GM18499 (cell line): Measurements from ENCODE around the gene NCKAP1.
A peak's percentile ranks its signal among the peaks of the same experiment; 100 is the strongest.
"Not testable (repeated sequence)": the region's sequence is repeated elsewhere in the genome, so short reads cannot be mapped to it uniquely, and the experiment has no call there.

Experiments
- ATAC-seq: cut with Tn5 transposase; IDR thresholded peaks from one replicate; pipeline ENCODE4 v1.9.1; 2021; ENCODE audit warnings: moderate number of reproducible peaks; ENCODE audit not compliant: insufficient read depth, unreplicated experiment

NCKAP1 gene

DNA sequence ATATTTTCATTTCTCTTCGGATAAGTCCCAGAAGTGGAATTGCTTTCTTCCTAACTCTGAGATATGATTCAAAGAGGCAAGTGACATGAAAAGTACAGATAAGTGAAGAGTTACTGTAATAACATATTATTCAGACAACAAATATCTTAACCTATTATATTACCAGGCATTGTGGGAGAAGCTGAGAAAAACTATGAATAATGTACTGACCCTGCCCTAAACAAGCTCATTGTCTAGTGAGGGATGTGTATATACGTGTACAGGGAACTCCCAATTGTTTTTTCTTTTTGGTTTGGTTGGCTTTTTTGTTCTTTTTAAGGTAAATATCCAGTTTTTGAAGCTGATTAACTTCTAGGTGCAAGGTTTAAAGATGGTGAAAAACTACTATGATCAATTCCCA, 26.5 kb downstream of the NCKAP1 start:
- ATAC-seq = no peak

DNA sequence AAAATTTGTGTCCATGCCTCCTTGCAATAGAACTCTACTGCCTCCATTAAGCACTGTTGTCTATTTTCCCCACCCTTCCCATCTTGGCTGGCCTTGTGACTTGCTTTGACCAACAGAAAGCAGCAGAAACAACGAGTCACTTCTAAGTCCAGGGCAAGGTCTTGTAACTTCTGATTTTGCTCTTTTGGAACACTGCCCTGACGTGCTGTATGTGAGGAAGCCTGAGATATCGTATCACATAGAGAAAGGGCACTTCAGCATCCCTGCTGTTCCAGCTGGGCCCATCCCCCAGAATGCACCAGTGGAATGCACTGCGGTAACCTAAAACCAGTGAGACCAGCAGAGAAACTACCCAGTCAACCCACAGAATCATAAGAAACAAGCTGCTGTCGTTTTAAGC, 28.1 kb downstream of the NCKAP1 start:
- ATAC-seq = no peak

- ATAC-seq = no peak
These were observed 28.9 kb downstream of the NCKAP1 start for GRCh38 chr2:183009249-183009899.

- ATAC-seq = no peak
These were observed 36.3 kb downstream of the NCKAP1 start for GRCh38 chr2:183001948-183002347.

GRCh38 chr2:183000846-183001245, 37.4 kb downstream of the NCKAP1 start:
- ATAC-seq = no peak

DNA sequence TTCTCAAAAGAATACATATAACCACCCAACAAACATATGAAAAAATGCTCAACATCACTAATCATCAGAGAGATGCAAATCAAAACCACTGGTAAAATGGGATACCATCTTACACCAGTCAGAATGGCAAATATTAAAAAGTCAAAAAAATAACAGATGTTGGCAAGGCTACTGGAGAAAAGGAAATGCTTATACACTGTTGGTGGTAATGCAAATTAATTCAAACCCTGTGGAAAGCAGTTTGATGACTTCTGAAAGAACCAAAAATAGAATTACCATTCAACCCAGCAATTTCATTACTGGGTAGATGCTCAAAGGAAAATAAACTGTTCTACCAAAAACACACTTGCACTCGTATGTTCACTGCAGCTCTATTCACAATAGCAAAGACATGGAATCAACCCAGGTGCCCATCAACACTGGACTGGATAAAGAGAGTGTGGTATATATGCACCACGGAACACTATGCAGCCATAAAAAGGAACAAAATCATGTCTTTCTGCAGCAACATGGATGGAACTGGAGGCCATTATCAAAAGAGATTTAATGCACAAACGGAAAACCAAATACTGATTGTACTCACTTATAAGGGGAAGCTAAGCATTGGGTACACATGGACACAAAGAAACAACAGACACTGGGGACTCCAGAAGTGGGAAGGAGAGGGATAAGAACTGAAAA, 38.8 kb downstream of the NCKAP1 start:
- ATAC-seq = no peak

DNA sequence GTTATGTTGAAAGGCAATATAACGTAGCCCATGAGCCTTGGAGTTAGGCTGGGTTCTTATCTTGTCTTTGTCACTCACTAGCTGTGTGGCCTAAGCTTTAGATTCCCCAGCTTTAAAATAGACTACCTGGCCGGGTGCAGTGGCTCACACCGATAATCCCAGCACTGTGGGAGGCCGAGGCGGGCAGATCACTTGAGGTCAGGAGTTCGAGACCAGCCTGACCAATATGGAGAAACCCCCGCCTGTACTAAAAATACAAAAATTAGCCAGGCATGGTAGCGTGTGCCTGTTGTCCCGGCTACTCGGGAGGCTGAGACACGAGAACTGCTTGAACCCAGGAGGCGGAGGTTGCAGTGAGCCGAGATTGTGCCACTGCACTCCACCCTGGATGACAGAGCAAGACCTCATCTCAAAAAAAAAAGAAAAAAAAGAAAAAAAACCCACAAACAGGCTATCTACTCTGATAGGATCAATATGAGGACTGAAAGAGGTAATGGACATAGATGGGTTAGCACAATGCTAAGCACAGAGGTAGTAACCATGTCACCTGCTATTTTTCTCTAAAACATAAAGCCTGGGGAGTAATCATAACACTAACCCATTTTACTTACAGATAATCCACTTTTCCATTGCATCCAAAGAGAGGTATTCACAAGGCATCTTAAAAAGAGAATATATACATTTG, 43.9 kb downstream of the NCKAP1 start:
- ATAC-seq = no peak

DNA sequence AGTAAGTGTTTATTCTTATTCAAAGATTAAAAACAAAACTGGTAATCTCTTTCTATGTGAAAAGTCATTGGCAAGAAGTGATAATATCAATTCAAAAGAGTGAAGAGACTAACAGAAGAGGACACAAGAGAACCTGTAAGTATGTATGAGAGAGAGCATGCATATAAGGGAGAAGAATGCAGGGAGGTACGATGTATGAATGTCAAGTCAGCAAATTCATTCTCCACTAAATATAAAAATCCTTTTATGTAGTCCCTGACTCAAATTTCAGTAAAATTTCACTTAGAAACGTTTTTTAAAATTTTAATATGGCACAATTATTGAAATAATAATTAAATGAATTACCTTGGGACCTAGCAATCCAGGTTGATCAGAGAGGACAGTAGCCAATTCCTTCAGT, 55.3 kb downstream of the NCKAP1 start:
- ATAC-seq = no peak

GRCh38 chr2:182981475-182981874, 56.8 kb downstream of the NCKAP1 start:
- not testable (repeated sequence) for ATAC-seq

DNA sequence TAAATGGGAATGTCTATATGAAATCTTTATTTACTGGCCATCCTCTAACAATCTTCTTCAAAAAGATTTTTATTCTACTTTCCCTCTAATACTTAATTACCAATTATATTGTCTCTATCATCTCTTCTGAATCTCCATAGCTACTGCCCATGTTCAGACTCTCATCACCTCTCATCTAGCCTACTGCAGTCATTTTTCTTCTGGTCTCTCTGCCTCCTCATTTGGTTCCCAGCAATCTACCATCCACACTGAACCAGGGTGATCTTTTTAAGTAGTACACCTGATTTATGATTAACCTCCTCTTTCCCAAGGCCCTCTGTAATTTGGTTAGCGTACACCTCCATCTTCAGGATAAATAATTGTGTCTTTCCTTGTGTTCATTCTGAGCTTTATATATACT, 57.6 kb downstream of the NCKAP1 start:
- ATAC-seq = no peak

DNA sequence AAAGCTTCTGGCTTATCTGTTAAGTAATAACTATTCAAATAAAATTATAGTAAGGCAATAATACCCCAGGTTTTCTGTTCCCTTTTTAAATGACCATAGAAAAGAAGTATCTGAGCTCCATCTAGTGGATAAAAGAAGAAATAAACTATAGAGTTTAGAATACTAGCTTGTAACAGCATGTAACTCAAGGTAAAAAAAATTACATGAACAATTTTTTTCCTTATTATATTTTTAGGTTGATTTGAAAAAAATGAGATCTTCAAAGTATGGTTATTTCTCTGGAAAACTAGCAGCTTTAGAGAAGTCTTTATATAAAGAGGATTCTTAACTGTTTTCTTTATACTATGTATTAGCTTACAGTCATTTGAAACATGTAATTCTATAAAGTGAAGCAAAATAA, 58.1 kb downstream of the NCKAP1 start:
- ATAC-seq = peak; percentile 77

- no peak for ATAC-seq
These were observed 60.8 kb downstream of the NCKAP1 start for GRCh38 chr2:182977463-182977862.

- ATAC-seq = no peak
These were observed 64.6 kb downstream of the NCKAP1 start for GRCh38 chr2:182973441-182974352.

GRCh38 chr2:182972548-182972942, 65.7 kb downstream of the NCKAP1 start:
- ATAC-seq = no peak

DNA sequence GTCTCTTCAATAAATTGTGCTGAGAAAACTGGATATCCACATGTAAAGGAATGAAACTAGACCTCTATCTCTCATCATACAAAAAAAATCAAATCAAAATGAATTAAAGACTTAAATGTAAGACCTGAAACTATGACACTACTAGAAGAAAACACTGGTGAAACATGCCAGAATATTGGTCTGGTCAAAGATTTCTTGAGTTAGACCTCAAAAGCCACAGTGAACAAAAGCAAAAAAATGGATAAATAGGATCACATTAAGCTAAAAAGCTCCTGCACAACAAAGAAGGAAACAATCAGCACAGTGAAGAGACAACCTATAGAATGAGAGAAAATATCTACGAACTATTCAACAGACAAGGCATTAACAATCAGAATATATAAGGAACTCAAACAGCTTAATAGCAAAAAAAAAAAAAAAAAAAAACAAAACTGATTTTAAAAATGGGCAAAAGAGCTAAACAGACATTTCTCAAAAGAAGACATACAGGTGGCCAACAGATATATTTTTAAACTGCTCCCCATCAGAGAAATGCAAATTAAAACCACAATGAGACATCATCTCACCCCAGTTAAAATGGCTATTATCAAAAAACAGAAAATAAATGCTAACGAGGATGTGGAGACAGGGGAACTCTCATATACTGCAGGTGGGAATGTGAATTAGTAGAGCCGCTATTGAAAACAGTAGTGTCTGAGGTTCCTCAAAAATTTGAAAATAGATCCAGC, 66.3 kb downstream of the NCKAP1 start:
- no peak for ATAC-seq

DNA sequence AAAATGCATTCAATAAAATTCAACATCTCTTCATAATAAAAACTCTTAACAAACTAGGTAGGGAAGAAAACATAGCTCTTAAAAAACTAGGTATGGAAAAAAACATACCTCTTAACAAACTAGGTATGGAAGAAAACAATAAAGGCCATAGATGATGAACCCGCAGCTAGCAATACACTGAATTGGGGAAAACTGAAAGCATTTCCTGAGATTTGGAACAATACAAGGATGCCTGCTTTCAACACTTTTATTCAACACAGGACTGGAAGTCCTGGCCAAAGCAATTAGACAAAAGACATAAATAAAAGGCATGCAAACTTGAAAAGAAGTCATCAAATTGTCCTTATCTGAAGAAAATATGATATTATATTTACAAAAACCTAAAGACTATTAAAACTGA, 67.8 kb downstream of the NCKAP1 start:
- no peak for ATAC-seq

GRCh38 chr2:182968493-182968892, 69.8 kb downstream of the NCKAP1 start:
- ATAC-seq = no peak

- ATAC-seq = not testable (repeated sequence)
These were observed 71.9 kb downstream of the NCKAP1 start for GRCh38 chr2:182966356-182966755.

DNA sequence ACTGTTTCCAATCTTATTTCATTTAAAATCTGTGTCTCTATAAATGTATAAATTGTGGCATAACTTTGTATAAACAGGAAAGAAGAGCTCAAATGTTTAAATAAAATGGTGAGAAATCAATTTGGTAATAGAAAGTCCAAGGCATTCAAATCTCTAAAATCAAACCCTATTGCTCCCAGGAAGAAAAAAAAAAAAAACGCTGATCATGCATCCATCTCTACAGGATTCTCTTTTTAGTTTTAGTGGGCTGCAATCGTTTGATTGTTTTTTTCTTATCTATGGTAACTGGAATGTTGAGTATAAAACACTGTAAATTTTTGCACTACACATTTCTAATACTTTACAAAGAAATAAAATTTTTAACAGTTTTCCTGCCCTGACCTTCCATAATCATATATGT, 75.6 kb downstream of the NCKAP1 start:
- ATAC-seq = no peak

DNA sequence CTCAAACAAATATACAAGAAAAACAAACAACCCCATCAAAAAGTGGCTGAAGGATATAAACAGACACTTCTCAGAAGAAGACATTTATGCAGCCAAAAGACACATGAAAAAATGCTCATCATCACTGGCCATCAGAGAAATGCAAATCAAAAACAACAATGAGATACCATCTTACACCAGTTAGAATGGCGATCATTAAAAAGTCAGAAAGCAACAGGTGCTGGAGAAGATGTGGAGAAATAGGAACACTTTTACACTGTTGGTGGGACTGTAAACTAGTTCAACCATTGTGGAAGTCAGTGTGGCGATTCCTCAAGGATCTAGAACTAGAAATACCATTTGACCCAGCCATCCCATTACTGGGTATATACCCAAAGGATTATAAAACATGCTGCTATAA, 77.4 kb downstream of the NCKAP1 start:
- ATAC-seq = not testable (repeated sequence)
